GM18868 (cell line): Measurements from ENCODE around the gene CSHL1.
"Not testable (repeated sequence)": the region's sequence is repeated elsewhere in the genome, so short reads cannot be mapped to it uniquely, and the experiment has no call there.

Source experiments
- ATAC-seq: cut with Tn5 transposase; IDR thresholded peaks from one replicate; pipeline ENCODE4 v1.9.1; 2021; ENCODE audit warnings: mild to moderate bottlenecking, moderate library complexity; ENCODE audit not compliant: unreplicated experiment

The CSHL1 gene

DNA sequence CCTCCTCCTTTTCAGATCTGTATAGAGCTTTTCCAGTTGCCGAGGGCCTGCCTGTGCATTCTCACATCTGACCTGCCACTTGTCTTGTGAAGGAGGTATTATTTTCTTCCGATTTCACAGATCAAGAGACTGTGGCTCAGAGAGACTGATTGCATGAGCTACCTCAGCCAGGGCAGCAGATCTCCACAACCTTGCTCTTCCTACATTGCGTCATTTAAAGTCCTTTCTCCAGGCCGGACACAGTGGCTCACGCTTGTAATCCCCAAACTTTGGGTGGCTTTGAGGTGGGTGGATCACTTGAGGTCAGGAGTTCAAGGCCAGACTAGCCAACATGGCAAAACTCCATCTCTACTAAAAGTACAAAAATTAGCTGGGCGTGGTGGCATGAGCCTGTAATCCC, 9.0 kb upstream of the CSHL1 start:
- ATAC-seq: not testable (repeated sequence)

GRCh38 chr17:63919311-63919723, 8.3 kb upstream of the CSHL1 start:
- ATAC-seq: peak; percentile 50

DNA sequence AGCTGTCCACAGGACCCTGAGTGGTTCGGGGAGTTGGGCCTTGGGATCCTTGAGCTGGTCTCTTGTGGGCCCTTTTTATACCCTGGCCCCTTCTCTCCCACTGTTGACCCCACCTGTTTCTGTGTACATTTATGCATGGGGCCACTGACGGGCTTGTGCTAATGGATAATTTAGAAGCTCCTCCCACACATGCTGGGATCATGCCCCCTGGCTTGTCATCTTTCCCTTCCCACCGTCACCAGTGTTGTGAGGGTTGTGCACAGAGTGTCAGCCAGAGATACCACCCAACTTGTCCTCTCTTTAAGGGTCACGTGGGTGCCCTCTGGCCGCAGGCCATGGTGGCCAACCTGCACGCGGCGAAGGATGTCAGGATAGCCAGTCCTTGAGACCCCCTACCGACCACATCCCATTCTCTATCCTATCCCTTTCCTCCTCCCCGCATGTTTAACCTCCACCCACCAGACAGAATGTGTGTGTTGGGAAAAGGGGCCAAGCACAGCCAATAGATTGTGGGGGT, 7.8 kb upstream of the CSHL1 start, which contains the start of gene GH1:
GH1 (minus strand) TSS at position 51 of the 517 bp plus-strand sequence. CDS start 63 bp downstream, outside the sequence.
- ATAC-seq: not testable (repeated sequence)

DNA sequence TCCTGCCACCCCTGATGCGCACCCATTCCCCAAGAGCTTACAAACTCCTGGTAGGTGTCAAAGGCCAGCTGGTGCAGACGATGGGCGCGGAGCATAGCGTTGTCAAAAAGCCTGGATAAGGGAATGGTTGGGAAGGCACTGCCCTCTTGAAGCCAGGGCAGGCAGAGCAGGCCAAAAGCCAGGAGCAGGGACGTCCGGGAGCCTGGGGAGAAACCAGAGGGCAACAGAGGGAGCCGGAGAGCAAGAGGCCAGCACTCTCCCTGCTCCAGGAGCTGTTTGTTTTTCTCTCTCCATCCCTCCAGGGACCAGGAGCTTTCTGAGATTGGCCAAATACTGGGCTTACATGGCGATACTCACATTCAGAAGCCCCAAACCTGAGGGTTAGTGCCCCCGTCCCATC, 7.2 kb upstream of the CSHL1 start:
- no peak for ATAC-seq

GRCh38 chr17:63917646-63918045, 6.6 kb upstream of the CSHL1 start:
- no peak for ATAC-seq

DNA sequence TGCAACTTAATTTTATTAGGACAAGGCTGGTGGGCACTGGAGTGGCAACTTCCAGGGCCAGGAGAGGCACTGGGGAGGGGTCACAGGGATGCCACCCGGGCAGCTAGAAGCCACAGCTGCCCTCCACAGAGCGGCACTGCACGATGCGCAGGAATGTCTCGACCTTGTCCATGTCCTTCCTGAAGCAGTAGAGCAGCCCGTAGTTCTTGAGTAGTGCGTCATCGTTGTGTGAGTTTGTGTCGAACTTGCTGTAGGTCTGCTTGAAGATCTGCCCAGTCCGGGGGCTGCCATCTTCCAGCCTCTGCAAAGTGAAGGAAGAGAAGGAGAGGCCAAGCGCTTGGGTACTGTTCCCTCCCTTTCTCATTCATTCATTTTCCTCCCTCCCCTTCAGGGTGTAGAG, 6.1 kb upstream of the CSHL1 start:
- not testable (repeated sequence) for ATAC-seq

- ATAC-seq: no peak
Observed at GRCh38 chr17:63916566-63917185, 5.6 kb upstream of the CSHL1 start.

DNA sequence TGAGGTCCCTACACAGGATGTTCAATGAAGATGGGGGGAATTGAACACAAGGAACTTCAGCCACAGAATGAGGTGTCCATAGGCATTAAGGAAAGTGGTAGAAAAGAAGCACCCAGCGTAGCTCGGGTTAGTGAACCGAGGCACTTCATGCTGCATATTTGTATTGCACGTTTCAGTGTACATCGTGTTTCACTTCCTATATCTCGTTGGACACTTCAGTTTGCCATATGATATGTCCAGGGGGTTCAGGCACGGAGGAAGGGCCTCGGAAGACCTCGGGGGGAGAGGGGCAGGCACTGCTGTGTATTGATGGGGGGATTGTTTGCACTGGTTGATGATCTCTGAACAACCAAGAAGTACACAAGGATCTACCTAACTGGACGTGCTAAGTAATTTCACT, 4.7 kb upstream of the CSHL1 start:
- not testable (repeated sequence) for ATAC-seq

DNA sequence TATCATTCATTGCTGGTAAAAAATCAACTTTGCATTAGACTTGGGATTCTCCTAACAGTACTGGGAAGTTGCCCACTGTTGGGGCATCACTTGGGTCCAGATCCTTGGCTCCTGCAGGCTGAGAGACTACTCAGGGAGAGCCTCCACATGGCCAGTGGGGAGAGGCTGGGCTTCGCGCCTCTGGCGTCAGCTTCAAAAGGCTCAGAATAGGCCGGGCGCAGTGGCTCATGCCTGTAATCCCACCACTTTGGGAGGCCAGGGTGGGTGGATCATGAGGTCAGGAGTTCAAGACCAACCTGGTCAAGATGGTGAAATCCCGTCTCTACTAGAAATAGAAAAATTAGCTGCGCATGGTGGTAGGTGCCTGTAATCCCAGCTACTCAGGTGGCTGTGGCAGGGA, 3.4 kb upstream of the CSHL1 start:
- no peak for ATAC-seq

GRCh38 chr17:63911657-63912100, 621 bp upstream of the CSHL1 start:
- no peak for ATAC-seq

DNA sequence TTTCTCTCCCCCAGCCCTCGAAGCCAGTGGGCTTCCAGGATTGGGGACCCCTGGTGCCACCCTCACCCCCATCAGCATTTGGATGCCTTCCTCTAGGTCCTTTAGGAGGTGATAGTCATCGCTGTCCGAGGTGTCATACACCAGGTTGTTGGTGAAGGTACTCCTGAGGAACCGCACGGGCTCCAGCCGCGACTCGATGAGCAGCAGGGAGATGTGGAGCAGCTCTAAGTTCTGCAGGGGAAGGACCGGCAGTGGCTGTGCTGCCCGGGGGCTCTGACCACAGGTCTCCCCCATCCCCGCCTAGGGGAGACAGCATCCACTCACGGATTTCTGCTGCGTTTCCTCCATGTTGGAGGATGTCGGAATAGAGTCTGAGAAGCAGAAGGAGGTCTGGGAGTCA, 962 bp downstream of the CSHL1 start:
- no peak for ATAC-seq

DNA sequence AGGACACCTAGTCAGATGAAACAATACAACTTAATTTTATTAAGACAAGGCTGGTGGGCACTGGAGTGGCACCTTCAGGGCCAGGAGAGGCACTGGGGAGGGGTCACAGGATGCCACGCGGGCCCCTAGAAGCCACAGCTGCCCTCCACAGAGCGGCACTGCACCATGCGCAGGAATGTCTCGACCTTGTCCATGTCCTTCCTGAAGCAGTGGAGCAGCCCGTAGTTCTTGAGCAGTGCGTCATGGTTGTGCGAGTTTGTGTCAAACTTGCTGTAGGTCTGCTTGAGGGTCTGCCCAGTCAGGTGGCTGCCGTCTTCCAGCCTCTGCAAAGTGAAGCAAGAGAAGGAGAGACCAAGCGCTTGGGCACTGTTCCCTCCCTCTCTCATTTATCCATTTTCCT, 1.5 kb downstream of the CSHL1 start:
- not testable (repeated sequence) for ATAC-seq

- ATAC-seq: not testable (repeated sequence)
Observed at GRCh38 chr17:63907161-63907778, 3.8 kb downstream of the CSHL1 start.

- ATAC-seq: not testable (repeated sequence)
Observed at GRCh38 chr17:63904796-63905195, 6.3 kb downstream of the CSHL1 start.

- ATAC-seq: not testable (repeated sequence)
Observed at GRCh38 chr17:63903787-63904201, 7.3 kb downstream of the CSHL1 start.

GRCh38 chr17:63901971-63902370, 9.1 kb downstream of the CSHL1 start:
- not testable (repeated sequence) for ATAC-seq

DNA sequence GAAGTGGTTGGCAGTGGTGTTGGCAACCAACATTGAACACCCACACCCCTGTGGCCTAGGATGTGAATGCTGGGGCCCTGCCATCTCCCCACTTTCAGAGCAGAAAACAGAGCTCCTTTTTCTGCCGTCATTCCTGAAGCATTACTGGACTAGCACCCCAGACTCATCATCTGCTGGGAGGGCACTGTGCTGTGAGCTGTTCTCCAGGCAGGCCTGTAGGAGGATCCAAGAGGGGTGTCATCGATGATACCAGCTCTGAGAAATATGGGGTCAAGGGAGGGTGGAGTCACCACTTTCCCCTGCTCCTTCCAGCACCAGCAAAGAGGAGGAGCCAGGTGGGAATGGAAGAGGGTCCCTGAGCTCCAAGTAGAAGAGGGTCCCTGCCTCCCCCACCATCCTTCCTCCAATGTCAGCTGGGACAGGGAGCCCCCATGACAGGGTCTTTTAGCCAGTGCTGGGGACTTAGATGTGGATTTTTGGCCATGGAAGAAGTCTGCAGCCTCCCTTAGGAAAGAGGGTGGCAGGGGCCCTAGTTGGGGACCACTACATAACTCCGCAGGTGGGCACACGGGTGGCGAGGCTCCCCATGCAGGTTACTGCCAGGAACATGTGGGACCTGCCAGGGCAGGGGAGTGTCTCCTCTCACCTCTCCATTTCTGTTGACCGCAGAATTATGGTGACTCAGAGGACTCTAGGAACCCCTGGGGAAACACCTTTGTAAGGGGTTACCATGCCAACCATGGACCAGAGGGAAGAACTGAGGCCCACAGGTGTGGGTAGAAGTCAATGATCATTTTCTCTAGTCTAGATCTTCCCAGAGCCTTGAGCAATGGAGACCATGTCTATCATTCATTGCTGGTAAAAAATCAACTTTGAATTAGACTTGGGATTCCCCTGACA, 11.9 kb downstream of the CSHL1 start:
- not testable (repeated sequence) for ATAC-seq

GRCh38 chr17:63896524-63897354, 14.3 kb downstream of the CSHL1 start, which contains the start of gene CSH1:
Gene CSH1 (minus strand): TSS chr17:63896574. CDS start chr17:63896511, 63 bp downstream.
- peak; percentile 67 for ATAC-seq

GRCh38 chr17:63894821-63895220, 16.2 kb downstream of the CSHL1 start:
- ATAC-seq: not testable (repeated sequence)

DNA sequence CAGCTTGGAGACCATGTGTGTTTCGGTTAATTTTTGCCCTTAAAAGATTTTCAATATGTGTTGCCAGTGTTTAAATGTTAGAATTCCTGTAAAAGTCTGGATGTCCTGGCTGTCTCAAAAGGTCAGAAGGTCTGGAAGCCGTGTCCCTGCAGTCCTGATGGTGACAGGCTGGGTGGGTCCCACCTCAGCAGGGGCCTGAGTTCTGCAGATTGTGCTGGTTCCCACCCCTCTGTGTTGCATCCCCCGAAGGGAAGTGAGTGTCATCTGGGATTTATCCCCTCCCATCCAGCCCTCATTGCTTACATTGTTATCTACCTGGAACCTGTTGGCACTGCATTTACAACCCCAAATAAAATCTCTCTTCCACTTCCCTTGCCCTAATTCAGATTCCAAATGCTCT, 17.0 kb downstream of the CSHL1 start:
- not testable (repeated sequence) for ATAC-seq
